Stimulated activated CD4-positive, alpha-beta T cell treated with anti-CD3 and anti-CD28 coated beads, Interleukin-1b, Interleukin-23, amount 100 ng/mL, for 1 hour (primary cell): ENCODE measurements around the gene PLB1.

Experiments used
- DNase-seq, 2 donors: peaks; one replicate each; pipeline ENCODE4 v3.0.0-alpha.2; 2020; ENCODE audit warnings: low read depth in 2 of 2

PLB1 gene

GRCh38 chr2:28591711-28592335, 96.0 kb downstream of the PLB1 start:
- no peak for DNase-seq

GRCh38 chr2:28592481-28592880, 96.6 kb downstream of the PLB1 start:
- no peak for DNase-seq

- DNase-seq = no peak
Observed at GRCh38 chr2:28593160-28593755, 97.4 kb downstream of the PLB1 start.

- no peak for DNase-seq
Observed at GRCh38 chr2:28594000-28594331, 98.1 kb downstream of the PLB1 start.

- peak; percentile 63 to 87 for DNase-seq
Observed at GRCh38 chr2:28594332-28595108, 98.7 kb downstream of the PLB1 start.

GRCh38 chr2:28595323-28595722, 99.5 kb downstream of the PLB1 start:
- DNase-seq = no peak

- no peak for DNase-seq
Observed at GRCh38 chr2:28598484-28598883, 102.6 kb downstream of the PLB1 start.

GRCh38 chr2:28600181-28600580, 104.3 kb downstream of the PLB1 start:
- no peak for DNase-seq

GRCh38 chr2:28601616-28602015, 105.8 kb downstream of the PLB1 start:
- DNase-seq = no peak

- no peak for DNase-seq
Observed at GRCh38 chr2:28602136-28602660, 106.3 kb downstream of the PLB1 start.

GRCh38 chr2:28602751-28603639, 107.1 kb downstream of the PLB1 start:
- no peak for DNase-seq

GRCh38 chr2:28603821-28604220, 108.0 kb downstream of the PLB1 start:
- no peak for DNase-seq

GRCh38 chr2:28604284-28604843, 108.5 kb downstream of the PLB1 start:
- no peak for DNase-seq

GRCh38 chr2:28606986-28607441, 111.2 kb downstream of the PLB1 start:
- DNase-seq = no peak

- no peak for DNase-seq
Observed at GRCh38 chr2:28607730-28608499, 112.1 kb downstream of the PLB1 start.

- DNase-seq = no peak
Observed at GRCh38 chr2:28608500-28609424, 112.9 kb downstream of the PLB1 start.

GRCh38 chr2:28610583-28611201, 114.8 kb downstream of the PLB1 start:
- DNase-seq = no peak

GRCh38 chr2:28612131-28612812, 116.4 kb downstream of the PLB1 start:
- DNase-seq = no peak

GRCh38 chr2:28613186-28613585, 117.3 kb downstream of the PLB1 start:
- no peak for DNase-seq
